H1 (cell line): ENCODE measurements around the gene IQCN. TPM values are rescaled to one million over a fixed set of nuclear protein-coding genes. Genes with fewer than 3 reads are reported as not detected.

Experiments
- CTCF ChIA-PET: fragments of 300-600 bp; sonication (Branson Sonifier 250); formaldehyde crosslinking; loops from one replicate; lab custom pipeline; 2021; ENCODE audit not compliant: partially characterized antibody; lab: Charles Lee
- POLR2A ChIA-PET: fragments of 300-600 bp; sonication (Branson Sonifier 250); formaldehyde crosslinking; loops from one replicate; lab custom pipeline; 2021; ENCODE audit warnings: inconsistent platforms; ENCODE audit not compliant: partially characterized antibody; lab: Charles Lee
- DNase-seq, 2 experiments: peaks; one replicate each; pipeline versions ENCODE4 v3.0.0 to v3.0.0-alpha.2; 2010 to 2022; ENCODE audit warnings: low spot score in 2 of 2, low read depth in 1 of 2, mixed read lengths in 1 of 2
- FAIRE-seq: peaks from 2 replicates; lab custom pipeline; 2011; peaks lifted over from hg19 to GRCh38; lab: Jason Lieb, UNC
- H2AFZ ChIP-seq: 2 replicates; pipeline ENCODE4 v1.8.1; 2012; ENCODE audit warnings: low read length, inconsistent platforms
- H2AK5ac ChIP-seq: 2 replicates; pipeline ENCODE4 v1.6.1; 2013; ENCODE audit warnings: low read depth, low read length
- H2BK120ac ChIP-seq: replicated peaks from 2 replicates; pipeline ENCODE3; 2013; ENCODE audit warnings: low read depth, low read length, inconsistent platforms
- H2BK12ac ChIP-seq: 2 replicates; pipeline ENCODE4 v1.6.1; 2013; ENCODE audit warnings: low read depth, low read length
- H2BK15ac ChIP-seq: 2 replicates; pipeline ENCODE4 v1.6.1; 2013; ENCODE audit warnings: low read length
- H2BK20ac ChIP-seq: 2 replicates; pipeline ENCODE4 v1.6.1; 2013; ENCODE audit warnings: low read length
- H2BK5ac ChIP-seq: 2 replicates; pipeline ENCODE4 v1.6.1; 2013; ENCODE audit warnings: low read depth, low read length
- H3K14ac ChIP-seq: 2 replicates; pipeline ENCODE4 v1.6.1; 2013; ENCODE audit warnings: inconsistent platforms; ENCODE audit not compliant: insufficient read length
- H3K18ac ChIP-seq: 2 replicates; pipeline ENCODE4 v1.6.1; 2013; ENCODE audit warnings: low read length; ENCODE audit errors: extremely low read depth
- H3K23ac ChIP-seq: 2 replicates; pipeline ENCODE4 v1.6.1; 2013; ENCODE audit warnings: inconsistent platforms; ENCODE audit not compliant: insufficient read length
- H3K23me2 ChIP-seq: 2 replicates; pipeline ENCODE4 v1.6.1; 2013; ENCODE audit warnings: low read depth, low read length
- H3K27ac ChIP-seq: 2 replicates; pipeline ENCODE4 v1.6.1; 2011; ENCODE audit warnings: low read depth, low read length, inconsistent platforms
- H3K27me3 ChIP-seq, 4 experiments: replicated peaks in 1 of 4; 1 replicate in 1 of 4; 2 replicates in 3 of 4; pipeline versions ENCODE4 v1.6.1 to v1.8.1; 2011 to 2013; ENCODE audit warnings: low read length in 3 of 4, mild to moderate bottlenecking in 3 of 4, inconsistent platforms in 2 of 4, mixed read lengths in 2 of 4, moderate library complexity in 1 of 4; ENCODE audit not compliant: control insufficient read depth in 3 of 4, insufficient read depth in 3 of 4; ENCODE audit errors: extremely low read depth in 1 of 4
- H3K36me3 ChIP-seq, 4 experiments: 2 replicates each; pipeline versions ENCODE4 v1.6.1 to v1.8.1; 2011 to 2013; ENCODE audit warnings: mild to moderate bottlenecking in 4 of 4, low read length in 3 of 4, moderate library complexity in 2 of 4, control low read depth in 1 of 4, inconsistent platforms in 1 of 4; ENCODE audit not compliant: insufficient read depth in 4 of 4, control insufficient read depth in 2 of 4
- H3K4ac ChIP-seq: replicated peaks from 2 replicates; pipeline ENCODE3; 2013; ENCODE audit warnings: low read length, low read depth, mixed read lengths, inconsistent platforms; ENCODE audit not compliant: insufficient read length
- H3K4me1 ChIP-seq, 4 experiments: replicated peaks in 1 of 4; 1 replicate in 1 of 4; 2 replicates in 3 of 4; pipeline versions ENCODE4 v1.6.1 to v1.8.1; 2011 to 2013; ENCODE audit warnings: low read length in 3 of 4, inconsistent platforms in 2 of 4, mixed read lengths in 1 of 4; ENCODE audit not compliant: insufficient read depth in 4 of 4, control insufficient read depth in 3 of 4
- H3K4me2 ChIP-seq, 2 experiments: 2 replicates each; pipeline versions ENCODE4 v1.6.1 to v1.8.1; 2011 to 2013; ENCODE audit warnings: low read depth in 2 of 2, low read length in 2 of 2, control low read depth in 1 of 2, inconsistent platforms in 1 of 2, mild to moderate bottlenecking in 1 of 2; ENCODE audit not compliant: insufficient read depth in 1 of 2
- H3K4me3 ChIP-seq, 4 experiments: fragments of 200-600, 300-600 bp in 1 of 4; sonication (generic), shearing (Covaris generic), sonication (Bioruptor Twin) in 1 of 4; 2 replicates each; pipeline versions ENCODE4 v1.5.1 to v1.8.1; 2011 to 2016; ENCODE audit warnings: low read length in 4 of 4, low read depth in 3 of 4, control low read depth in 2 of 4, inconsistent platforms in 2 of 4, mild to moderate bottlenecking in 2 of 4, mixed read lengths in 1 of 4, moderate library complexity in 1 of 4; ENCODE audit not compliant: insufficient read depth in 2 of 4; ENCODE audit errors: extremely low read depth in 1 of 4
- H3K56ac ChIP-seq: replicated peaks from 2 replicates; pipeline ENCODE3; 2013; ENCODE audit warnings: low read depth, mild to moderate bottlenecking, mixed read lengths, low read length, inconsistent platforms; ENCODE audit not compliant: insufficient read length
- H3K79me1 ChIP-seq: 2 replicates; pipeline ENCODE4 v1.6.1; 2013; ENCODE audit warnings: low read depth, low read length, control low read depth
- H3K79me2 ChIP-seq, 2 experiments: 2 replicates each; pipeline versions ENCODE4 v1.6.1 to v1.8.1; 2012 to 2013; ENCODE audit warnings: low read length in 2 of 2, mild to moderate bottlenecking in 2 of 2, inconsistent platforms in 1 of 2; ENCODE audit not compliant: insufficient read depth in 2 of 2, control insufficient read depth in 1 of 2
- H3K9ac ChIP-seq, 4 experiments: replicated peaks in 1 of 4; 1 replicate in 1 of 4; 2 replicates in 3 of 4; pipeline versions ENCODE4 v1.6.1 to v1.8.1; 2011 to 2013; ENCODE audit warnings: low read depth in 3 of 4, low read length in 3 of 4, control low read depth in 2 of 4, mild to moderate bottlenecking in 2 of 4, moderate library complexity in 2 of 4, inconsistent platforms in 1 of 4; ENCODE audit errors: extremely low read depth in 1 of 4
- H3K9me3 ChIP-seq, 2 experiments: 2 replicates each; pipeline versions ENCODE4 v1.6.1 to v1.8.1; 2012 to 2013; ENCODE audit warnings: mild to moderate bottlenecking in 2 of 2, moderate library complexity in 2 of 2, control low read depth in 1 of 2, inconsistent platforms in 1 of 2, low read depth in 1 of 2, low read length in 1 of 2, mixed read lengths in 1 of 2; ENCODE audit not compliant: insufficient read depth in 2 of 2
- H4K20me1 ChIP-seq, 2 experiments: replicated peaks in 1 of 2; 2 replicates each; pipeline versions ENCODE3 to v1.8.1; 2011 to 2013; ENCODE audit warnings: inconsistent platforms in 2 of 2, low read length in 2 of 2, mild to moderate bottlenecking in 1 of 2; ENCODE audit not compliant: insufficient read depth in 2 of 2, control insufficient read depth in 1 of 2
- H4K5ac ChIP-seq: 2 replicates; pipeline ENCODE4 v1.6.1; 2013; ENCODE audit warnings: low read length, low read depth, mixed read lengths, inconsistent platforms; ENCODE audit not compliant: insufficient read length
- H4K8ac ChIP-seq: 2 replicates; pipeline ENCODE4 v1.8.0; 2013; ENCODE audit warnings: mild to moderate bottlenecking, moderate library complexity, low read length, inconsistent platforms; ENCODE audit not compliant: insufficient read depth; ENCODE audit errors: extremely low read depth
- H4K91ac ChIP-seq: replicated peaks from 2 replicates; pipeline ENCODE3; 2013; ENCODE audit warnings: low read length, mixed read lengths, inconsistent platforms; ENCODE audit not compliant: insufficient read length
- TEAD4 ChIP-seq: IDR thresholded peaks from 2 replicates; pipeline ENCODE4 v1.6.1; 2012; ENCODE audit warnings: low read depth, low read length, inconsistent platforms, mixed read lengths
- WGBS, 2 experiments: shearing (Covaris generic) in 1 of 2; methylation state at CpG; one replicate each; pipeline versions ENCODE4 v1.1.6 to v1.1.7; 2013 to 2015; ENCODE audit warnings: low lambda C conversion rate in 2 of 2, mixed read lengths in 2 of 2, inconsistent platforms in 1 of 2, low coverage in 1 of 2, missing lambda C conversion rate in 1 of 2; ENCODE audit not compliant: insufficient replicate concordance in 2 of 2, insufficient coverage in 1 of 2, insufficient read length in 1 of 2; ENCODE audit errors: extremely low coverage in 1 of 2, missing lambda C conversion rate in 1 of 2; 5-methylcytosine and 5-hydroxymethylcytosine counted together
- polyA plus RNA-seq, 7 experiments: library from polyadenylated mRNA; depleted of rRNA in 3 of 7; stranded (reverse) in 5 of 7; unstranded in 2 of 7; fragments of >200 nt in 5 of 7; fragments of 200-250 nt in 2 of 7; gene quantifications; 1 replicate in 5 of 7; 2 replicates in 1 of 7; 4 replicates in 1 of 7; pipeline versions ENCODE4 v1.2.1 to v1.2.3, GENCODE V29; 2011 to 2013; ENCODE audit warnings: missing spikeins in 2 of 7, mixed read lengths in 2 of 7
- total RNA-seq: library from RNA; stranded (reverse); fragmentation: NEBNext Ultra II Directional; extraction: Animal tissue kit (Norgen Biotek cat#: 25700); gene quantifications from 2 replicates; pipeline ENCODE4 v1.2.1, GENCODE V29; 2021

Gene IQCN
- total and polyA plus RNA-seq, 2 of the 8 experiments (the other 6 are each of a cell fraction or from before 2014, with no cell fraction given) = 0.36 to 1.0 TPM

- Histone ChIP-seq H2AFZ (no peak overlapping the region), H3K79me2 (no peaks in the 10 kb centered on the region), H2BK15ac (0 out of 2 replicates have a peak overlapping the region, but pooled peaks have one; percentile 72), H3K14ac (no peak overlapping the region), H3K23me2 (no peaks in the 10 kb centered on the region), H3K4me3 (no peak overlapping the region), H2AK5ac (peak overlapping the region; percentile 49; the same call in 1 of the 2 replicates), H3K79me1 (no peaks in the 10 kb centered on the region; the same call in 1 of the 2 replicates), H4K8ac (no peak overlapping the region), H3K36me3 (no peaks in the 10 kb centered on the region; a peak in 1 of 8 replicates), H2BK12ac (no peak overlapping the region), H3K23ac (no peak overlapping the region), H3K4ac (no peak overlapping the region), H3K9me3 (no peaks in the 10 kb centered on the region), H3K9ac (no peak overlapping the region), H2BK5ac (no peak overlapping the region), H3K4me2 (no peak overlapping the region), H3K18ac (no peak overlapping the region), H3K27ac (no peak overlapping the region), H3K56ac (no peak overlapping the region), H2BK120ac (no peak overlapping the region), H3K27me3 (peaks cover 0 to 10% (median 0%) of the 10 kb centered on the region in 4 experiments; a peak in 3 of 7 replicates), H4K5ac (no peak overlapping the region), H4K91ac (no peak overlapping the region), H2BK20ac (no peak overlapping the region), H4K20me1 (peaks cover 0 to 1% of the 10 kb centered on the region in 2 experiments), H3K4me1 (no peaks in the 10 kb centered on the region)
- FAIRE-seq (no peak), DNase-seq (no peak)
- 96% methylated on average over 10 of the region's 10 CpGs; no CpG with 5 or more reads in 1 of the 2 experiments for WGBS, 2 experiments
- CTCF ChIA-PET = interaction anchor here (0.6 to 3.9 kb wide), 5 partner anchors 15 to 101 kb away, joined by 3 to 21 read pairs (median 3); no protein-coding TSS in a partner anchor
- no peak for TF ChIP-seq TEAD4
- POLR2A ChIA-PET = interaction anchor here (0.6 to 3.8 kb wide), 6 partner anchors 12 to 55 kb away, joined by 3 to 19 read pairs (median 4); partner anchors contain the start of genes IQCN and JUND
Observed at GRCh38 chr19:18262917-18263316, 11.3 kb downstream of the IQCN start.
